GM19324 (cell line): ENCODE data around the gene ADGRV1.

Source experiments
- ATAC-seq: cut with Tn5 transposase; IDR thresholded peaks from one replicate; pipeline ENCODE4 v1.9.1; 2021; ENCODE audit warnings: mild to moderate bottlenecking, moderate library complexity; ENCODE audit not compliant: unreplicated experiment, low FRiP score

The ADGRV1 gene, protein sequence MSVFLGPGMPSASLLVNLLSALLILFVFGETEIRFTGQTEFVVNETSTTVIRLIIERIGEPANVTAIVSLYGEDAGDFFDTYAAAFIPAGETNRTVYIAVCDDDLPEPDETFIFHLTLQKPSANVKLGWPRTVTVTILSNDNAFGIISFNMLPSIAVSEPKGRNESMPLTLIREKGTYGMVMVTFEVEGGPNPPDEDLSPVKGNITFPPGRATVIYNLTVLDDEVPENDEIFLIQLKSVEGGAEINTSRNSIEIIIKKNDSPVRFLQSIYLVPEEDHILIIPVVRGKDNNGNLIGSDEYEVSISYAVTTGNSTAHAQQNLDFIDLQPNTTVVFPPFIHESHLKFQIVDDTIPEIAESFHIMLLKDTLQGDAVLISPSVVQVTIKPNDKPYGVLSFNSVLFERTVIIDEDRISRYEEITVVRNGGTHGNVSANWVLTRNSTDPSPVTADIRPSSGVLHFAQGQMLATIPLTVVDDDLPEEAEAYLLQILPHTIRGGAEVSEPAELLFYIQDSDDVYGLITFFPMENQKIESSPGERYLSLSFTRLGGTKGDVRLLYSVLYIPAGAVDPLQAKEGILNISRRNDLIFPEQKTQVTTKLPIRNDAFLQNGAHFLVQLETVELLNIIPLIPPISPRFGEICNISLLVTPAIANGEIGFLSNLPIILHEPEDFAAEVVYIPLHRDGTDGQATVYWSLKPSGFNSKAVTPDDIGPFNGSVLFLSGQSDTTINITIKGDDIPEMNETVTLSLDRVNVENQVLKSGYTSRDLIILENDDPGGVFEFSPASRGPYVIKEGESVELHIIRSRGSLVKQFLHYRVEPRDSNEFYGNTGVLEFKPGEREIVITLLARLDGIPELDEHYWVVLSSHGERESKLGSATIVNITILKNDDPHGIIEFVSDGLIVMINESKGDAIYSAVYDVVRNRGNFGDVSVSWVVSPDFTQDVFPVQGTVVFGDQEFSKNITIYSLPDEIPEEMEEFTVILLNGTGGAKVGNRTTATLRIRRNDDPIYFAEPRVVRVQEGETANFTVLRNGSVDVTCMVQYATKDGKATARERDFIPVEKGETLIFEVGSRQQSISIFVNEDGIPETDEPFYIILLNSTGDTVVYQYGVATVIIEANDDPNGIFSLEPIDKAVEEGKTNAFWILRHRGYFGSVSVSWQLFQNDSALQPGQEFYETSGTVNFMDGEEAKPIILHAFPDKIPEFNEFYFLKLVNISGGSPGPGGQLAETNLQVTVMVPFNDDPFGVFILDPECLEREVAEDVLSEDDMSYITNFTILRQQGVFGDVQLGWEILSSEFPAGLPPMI (N-terminal part only)

DNA sequence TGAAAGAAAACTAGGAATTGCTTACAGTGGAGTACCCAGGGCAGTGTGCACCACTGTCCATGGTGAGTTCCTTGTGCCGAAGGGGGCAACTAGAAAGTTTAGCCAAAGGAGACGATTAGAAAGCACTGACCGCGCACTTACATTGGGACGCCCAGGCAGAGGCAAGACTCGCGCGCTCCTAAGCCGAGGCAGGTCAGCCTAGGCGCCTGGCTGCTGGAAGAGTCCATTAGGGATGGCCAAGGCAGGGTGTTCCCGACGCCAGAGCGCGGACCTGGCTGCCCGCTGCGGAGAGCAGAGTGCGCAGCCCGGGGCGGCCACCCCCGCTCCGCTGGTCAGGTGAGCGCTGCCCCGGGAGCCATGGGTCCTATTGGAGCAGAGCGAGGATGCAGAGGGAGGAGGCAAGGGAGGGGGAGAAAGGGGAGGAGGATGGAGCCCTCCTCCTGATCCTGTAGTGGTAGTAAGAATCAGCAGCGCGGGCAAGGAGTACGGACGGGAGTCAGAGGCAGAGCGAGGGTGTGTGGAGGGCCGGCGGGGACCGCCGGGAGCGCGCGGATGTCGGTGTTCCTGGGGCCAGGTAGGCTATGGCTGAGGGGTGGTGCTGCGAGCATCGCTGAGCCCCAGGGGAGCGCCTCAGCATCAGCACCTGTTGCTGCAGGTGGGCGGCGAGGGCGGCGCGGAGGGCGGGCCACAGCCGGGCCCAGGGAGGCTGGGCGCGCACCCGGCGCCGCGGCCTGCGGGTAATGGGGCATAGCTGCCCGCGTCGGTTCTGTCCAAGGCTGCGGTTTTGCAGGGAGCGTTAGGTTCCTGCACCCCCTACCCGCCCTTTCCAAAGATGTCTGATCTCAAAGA is at the start of gene ADGRV1:
TSS of gene ADGRV1 (plus strand) at position 454 of the 849 bp plus-strand sequence. CDS start at position 553, 99 bp downstream.
- no peak for ATAC-seq

DNA sequence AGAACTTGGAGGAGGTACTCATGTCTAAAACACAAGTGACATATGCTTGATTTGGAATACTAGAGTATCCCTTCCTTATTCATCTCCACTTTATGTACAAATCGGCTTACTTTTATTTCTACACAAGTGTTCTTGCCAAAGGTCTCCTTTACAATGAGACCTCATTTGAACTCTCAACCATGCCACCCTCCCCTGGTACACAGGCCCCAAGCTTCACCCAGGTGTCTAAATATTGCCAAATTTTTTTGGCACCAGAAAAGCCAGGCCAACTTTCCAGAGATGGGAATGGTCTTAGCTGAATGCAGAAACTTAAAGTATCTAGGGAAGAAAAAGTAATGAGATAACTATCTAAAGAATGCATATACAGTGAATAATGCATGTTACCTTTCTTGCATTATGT is 48.2 kb upstream of the ADGRV1 start:
- ATAC-seq: no peak

DNA sequence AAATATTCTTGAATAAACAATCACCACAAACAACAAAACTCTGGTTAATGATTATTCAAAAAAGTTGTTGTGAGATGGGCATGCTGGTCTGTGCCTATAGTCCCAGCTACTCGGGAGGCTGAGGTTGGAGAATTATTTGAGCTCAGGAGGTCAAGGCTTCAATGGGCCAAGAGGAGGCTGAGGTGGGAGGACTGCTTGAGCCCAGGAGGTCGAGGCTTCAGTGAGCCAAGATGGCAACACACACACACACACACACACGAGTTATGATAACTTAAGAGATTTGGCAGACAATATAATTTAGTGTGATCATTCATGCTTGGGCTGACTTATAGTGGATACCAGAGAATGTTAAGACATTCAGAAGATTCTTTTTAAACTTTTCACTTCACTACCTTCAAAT is 44.1 kb upstream of the ADGRV1 start:
- ATAC-seq: no peak

DNA sequence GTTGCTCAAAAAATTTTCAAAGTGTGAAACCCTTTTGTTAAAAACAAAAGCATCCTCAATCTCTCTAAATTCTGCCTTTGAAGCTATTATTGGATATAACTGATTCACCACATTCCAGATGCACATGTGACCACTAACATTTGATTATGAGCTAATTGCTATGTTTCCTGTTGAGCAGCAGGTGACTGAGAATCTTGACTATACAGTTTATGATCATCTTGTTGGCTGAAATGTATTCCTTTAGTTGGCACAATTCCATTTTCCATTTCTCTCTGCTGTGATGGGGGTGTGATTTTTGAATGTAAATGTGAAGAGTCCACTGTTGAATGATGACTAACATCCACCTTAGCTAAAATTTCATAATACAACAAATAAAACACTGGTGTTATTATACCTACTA is 39.9 kb upstream of the ADGRV1 start:
- no peak for ATAC-seq

GRCh38 chr5:90519081-90519480 is 39.5 kb upstream of the ADGRV1 start:
- ATAC-seq: no peak

DNA sequence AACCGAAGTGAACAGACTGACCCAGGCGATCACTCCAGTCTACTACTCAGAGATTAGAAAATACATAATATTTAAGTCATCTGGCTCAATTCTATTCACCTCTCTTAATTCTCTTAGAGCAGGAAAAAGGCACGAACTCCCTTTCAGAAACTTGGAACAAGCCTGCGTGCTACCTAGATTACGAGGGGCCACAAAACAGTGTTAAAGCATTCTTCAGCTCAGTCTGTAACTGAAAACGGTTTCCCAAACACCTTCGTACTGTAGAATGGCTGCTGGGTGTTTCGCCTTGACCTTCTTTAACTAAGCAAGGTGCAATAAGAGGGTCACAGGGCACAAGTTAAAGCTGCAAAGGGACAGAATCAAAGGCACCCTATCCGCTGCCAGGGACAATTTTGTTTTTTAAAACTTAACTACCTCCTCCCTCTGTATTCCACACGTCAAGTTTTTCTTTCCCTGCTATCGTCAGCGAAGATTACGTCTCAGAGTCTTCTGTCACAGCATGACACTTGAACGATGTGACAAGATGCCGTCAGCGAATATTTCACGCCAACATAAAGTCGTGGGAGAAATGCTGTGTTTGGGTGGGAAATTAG is 29.9 kb upstream of the ADGRV1 start:
- peak; percentile 2 for ATAC-seq

DNA sequence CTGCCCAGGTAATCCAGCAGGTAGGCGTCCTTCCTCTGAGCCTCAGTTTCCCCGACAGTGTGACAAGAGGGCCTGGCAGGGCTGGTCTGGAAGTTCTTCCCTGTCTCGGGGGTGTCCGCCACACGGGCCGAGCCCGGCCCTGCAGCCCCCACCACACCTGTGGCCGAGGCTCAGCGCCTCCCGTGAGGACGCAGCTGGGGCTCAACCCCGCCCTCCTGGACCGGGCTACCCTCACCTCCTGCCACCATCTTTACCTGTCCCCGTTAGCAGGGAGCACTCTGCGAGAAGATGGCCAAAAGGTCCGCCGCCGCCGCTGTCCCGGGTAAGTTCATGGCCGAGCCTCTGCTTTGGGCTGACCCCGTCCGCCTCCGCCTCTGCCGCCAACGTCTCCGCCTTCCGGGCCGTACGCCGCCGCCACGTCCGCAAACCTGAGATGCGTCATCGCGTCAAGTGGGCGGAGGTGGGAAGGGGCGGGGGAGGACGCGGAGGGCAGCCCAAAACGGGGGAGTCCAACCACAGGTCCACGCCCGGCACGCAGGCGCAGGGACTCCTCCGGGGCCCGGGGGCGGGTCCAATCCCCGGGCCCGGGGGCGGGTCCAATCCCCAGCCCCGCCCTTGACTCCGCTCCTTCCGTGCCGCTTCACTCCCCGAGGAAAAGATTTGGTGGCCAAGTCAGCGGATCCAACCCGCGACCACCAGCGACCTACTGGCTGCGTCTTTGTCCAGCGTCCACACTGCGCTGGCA is 29.2 kb upstream of the ADGRV1 start, which contains the start of gene LYSMD3:
TSS of gene LYSMD3 (minus strand) at position 391 of the 745 bp plus-strand sequence. CDS start 4,295 bp downstream, outside the sequence.
- peak; percentile 97 for ATAC-seq

GRCh38 chr5:90529939-90530677 is 28.5 kb upstream of the ADGRV1 start:
- ATAC-seq: peak; percentile 43

DNA sequence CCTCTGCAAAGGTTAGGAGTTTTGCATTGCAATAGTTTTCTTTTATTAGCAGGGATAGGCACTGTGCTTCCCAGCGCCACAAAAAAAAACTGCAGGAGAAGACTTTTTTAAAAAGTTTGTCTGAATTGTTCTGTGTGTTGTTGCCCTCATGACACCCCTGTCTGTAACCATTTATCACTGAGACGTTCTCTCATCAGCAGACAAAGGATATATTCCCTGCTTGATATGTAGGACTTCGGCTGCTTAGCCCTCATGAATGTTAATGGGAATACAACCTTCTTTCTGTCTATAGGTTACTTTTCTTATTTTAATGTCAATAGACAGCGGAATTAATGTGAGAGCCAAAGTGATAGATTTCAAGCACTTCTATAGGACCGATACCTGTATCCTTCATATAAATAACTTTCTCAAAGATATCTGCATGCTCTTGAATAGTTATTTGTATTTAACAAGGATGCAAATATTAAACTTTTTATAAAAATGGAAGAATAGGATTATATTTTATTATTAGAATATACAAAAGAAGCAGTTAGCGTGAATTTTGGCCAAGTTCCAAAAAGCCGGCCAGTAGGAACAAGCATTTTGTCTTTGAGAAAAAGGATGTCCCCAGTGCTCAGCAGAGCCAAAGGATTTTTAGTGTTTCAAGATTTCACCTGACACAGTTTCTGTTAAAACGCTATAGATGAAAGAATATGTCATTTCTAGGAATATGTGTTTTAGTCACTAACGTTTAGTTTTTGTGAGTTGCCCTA is 27.7 kb upstream of the ADGRV1 start:
- no peak for ATAC-seq

DNA sequence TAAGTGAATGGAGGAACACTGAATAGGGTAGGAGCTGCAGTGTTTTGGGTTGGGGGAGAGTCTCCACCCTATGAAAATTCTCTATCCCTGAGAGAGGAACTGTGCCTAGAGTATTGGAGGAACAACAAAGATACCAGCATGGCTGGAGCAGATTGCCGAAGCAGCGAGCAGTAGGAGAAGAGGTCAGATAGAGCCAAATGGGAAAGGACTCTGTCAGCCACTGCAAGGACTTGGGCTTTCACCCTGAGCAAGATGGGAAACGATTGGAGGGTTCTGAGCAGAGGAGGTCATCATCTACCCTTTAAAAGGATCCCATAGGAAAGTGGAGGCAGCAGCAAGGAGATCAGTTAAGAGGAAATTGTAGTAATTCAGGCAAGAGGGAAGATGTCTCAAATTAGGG is 24.8 kb upstream of the ADGRV1 start:
- ATAC-seq: no peak

- ATAC-seq: no peak
Measured at GRCh38 chr5:90534922-90535321, 23.7 kb upstream of the ADGRV1 start.

- ATAC-seq: no peak
Measured at GRCh38 chr5:90542827-90543519, 15.6 kb upstream of the ADGRV1 start.

DNA sequence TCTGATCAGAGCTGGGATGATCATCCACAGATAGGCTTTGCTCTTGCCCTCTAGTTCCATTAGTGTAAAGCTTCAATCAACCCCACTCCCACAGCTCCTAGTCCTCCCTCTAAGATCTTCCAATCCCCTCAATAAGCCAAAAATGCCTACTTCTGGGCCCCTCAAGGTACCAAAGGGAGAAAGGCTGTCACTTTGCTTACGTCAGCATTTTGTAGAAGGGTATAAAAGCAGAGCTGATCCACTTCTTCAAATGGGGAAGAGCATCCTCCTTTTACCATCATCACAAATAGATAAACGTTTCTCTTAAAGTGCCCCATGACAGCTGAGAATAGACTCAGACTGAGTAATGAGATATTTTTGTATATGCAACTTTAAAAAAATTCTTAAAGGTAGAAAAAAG is 13.1 kb upstream of the ADGRV1 start:
- ATAC-seq: no peak

GRCh38 chr5:90546216-90546837 is 12.3 kb upstream of the ADGRV1 start:
- no peak for ATAC-seq

DNA sequence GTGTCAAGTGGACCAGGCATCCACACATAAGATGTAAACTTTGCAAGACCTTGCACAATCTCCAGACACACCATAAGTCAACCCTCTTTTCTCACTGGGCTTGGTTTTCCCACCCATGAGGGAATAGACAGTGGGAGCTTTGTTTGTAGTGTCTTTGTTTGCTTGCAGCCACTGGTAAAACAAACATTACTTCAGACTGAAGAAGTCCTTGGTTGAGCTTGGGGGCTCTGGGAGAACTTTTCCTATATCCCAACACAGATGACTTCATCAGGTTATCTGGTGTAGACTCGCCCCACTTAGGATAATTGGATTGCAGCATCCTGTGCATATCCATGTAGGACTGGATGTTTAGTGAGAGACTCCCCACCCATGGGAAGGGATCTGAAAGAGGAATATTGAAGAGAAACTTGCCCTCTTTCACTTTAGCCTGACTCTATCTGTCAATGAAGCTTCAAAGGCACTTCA is 11.5 kb upstream of the ADGRV1 start:
- ATAC-seq: no peak

GRCh38 chr5:90548069-90548593 is 10.5 kb upstream of the ADGRV1 start:
- no peak for ATAC-seq
